Stimulated activated naive CD8-positive, alpha-beta T cell treated with anti-CD3 and anti-CD28 coated beads, Interleukin-15, Interleukin-2, amounts not matched to agents 100 U/mL and 50 U/mL, for 24 hours (primary cell): ENCODE measurements around the gene CCDC32.

Experiments
- ATAC-seq: fragments of 150-1000 bp; cut with Tn5 transposase; one replicate; pipeline ENCODE4 v1.10.0; 2021
- DNase-seq: peaks from one replicate; pipeline ENCODE4 v3.0.0; 2021

The CCDC32 gene

DNA sequence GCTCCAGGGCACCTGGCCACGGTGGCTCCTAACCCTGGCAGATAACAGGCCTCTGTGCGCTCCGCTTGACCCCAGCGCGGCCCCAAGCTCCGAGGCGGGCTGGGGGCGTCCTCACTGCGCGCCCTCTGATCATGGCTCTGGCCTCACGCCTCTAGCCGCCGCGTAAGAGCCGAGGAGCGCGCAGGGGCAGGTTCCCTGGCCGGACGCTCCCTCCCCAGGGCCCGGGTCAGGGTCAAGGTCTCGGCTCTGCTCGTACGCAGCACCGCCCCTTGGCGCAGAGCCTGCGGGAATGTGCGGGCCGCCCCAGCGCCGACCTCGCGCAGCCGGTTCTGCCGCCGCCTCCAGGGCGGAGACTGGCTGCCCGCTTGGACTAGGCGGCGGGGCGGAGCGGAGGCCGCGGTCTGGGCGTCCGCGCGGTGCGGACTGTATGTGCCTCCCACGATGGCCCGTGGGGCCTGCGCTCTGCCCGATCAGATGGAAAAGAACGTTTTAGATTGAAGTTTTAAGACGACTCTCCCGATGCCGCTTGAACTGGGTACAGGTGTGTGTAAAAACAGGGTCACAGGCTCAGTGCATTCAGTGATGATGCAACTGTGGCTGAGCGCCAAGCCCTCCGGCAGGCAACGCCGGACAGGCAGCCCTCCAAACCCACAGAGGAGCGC, 53.2 kb downstream of the CCDC32 start:
- DNase-seq (peak; percentile 32), ATAC-seq (peak; percentile 42)

DNA sequence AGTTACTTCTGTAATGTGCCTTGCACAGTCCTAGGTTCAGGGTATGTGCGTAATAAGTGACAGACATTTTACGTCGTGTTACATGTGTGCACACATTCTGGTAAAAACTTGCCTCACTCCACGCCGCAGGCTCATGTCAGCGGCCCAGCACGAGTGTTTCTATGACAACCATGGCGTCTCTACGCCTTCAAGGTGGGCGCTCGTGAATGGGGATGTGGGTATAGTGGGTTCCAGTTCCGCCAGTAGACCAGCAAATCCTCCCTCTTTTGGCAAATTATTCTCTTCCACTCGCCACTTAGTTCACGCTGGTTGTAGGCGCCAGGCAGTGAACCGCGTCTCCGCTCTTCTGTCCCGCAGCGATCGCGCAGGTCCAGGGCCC, 53.8 kb downstream of the CCDC32 start:
- ATAC-seq (peak; percentile 15), DNase-seq (peak; percentile 29)

DNA sequence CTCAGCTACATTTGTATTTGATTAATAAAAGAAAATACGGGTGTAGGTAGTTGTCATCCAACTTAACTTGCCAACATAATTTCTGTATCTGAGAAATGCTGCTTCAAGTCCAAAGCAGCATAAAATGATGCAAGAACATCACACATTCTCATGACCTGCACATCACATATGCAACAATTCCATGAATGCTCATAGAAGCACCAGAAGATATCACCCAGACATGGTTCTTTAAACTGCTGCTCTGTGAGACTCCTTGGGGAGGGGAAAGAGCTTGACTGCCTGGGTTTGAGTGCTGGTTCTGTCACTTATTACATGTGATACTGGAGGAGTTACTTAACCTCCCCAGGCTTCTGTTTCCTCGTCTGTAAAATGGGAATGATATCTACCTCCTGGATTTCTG, 54.6 kb downstream of the CCDC32 start:
- DNase-seq (no peak), ATAC-seq (no peak)

DNA sequence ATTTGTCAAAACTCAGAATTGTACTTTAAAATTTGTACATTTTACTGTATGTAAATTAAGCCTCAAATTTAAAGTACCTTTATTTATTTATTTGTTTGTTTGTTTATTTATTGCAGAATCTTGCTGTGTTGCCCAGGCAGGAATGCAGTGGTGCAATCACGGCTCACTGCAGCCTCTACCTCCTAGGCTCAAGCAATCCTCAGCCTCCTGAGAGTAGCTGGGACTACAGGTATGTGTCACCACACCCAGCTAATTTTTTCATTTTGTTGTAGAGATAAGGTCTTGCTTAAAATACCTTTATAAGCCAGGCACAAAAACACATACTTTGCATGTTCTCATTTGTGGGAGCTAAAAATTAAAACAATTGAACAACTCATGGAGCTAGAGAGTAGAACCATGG, 56.6 kb downstream of the CCDC32 start:
- DNase-seq (no peak), ATAC-seq (no peak)

DNA sequence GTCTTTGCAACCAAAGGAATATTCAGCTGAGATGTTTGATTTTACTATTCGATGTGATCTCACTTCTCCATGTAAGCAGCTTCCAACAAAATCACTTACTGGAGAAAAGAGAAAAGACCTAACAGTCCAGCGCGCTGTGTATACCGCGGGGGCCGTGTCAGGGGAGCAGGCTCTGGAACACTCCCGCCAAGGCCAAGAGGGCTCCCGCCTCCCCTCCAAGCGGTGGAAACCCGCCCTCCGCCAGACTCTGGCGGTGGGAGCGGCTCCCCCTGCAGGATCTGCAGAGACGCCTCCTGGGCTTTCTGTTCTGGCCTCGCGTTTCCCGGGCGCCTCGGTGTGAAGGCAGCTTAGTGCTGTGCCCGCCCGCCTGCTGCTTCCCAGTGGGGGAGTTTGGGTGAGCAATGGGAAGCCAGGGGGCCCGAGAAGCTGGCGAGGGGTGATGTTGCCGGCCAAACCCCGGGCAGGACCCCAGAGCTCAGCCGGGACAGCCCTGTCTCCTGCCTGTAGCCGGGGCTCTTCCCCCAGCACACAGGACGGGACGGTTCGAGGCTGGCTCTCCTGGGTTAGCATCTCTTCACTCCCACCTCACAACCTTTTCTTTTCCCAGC, 57.8 kb downstream of the CCDC32 start:
- peak; percentile 92 for ATAC-seq
- DNase-seq: peak; percentile 82
